SK-N-SH (cell line): ENCODE data around the gene ATP2B2. TPM values are rescaled to one million over a fixed set of nuclear protein-coding genes. Genes with fewer than 3 reads are reported as not detected.

Experiments
- CTCF ChIA-PET: fragments of 300-600, 350-600 bp; formaldehyde crosslinking; extraction: SDS; loops from one replicate; lab custom pipeline; 2021; lab: Yijun Ruan, JAX
- POLR2A ChIA-PET: fragments of 350-600 bp; sonication (Branson Sonifier 250); formaldehyde crosslinking; extraction: SDS; loops from one replicate; lab custom pipeline; 2020; ENCODE audit warnings: antibody characterized with exemption, inconsistent platforms; lab: Yijun Ruan, JAX
- DNase-seq: peaks from one replicate; pipeline ENCODE4 v3.0.0; 2012
- H2AFZ ChIP-seq: fragments of 200-600 bp; sonication (generic); 2 replicates; pipeline ENCODE4 v1.8.1; 2016; ENCODE audit warnings: antibody characterized with exemption, mild to moderate bottlenecking, low read depth
- H3F3A ChIP-seq: fragments of 200-600 bp; sonication (generic); replicated peaks from 2 replicates; pipeline ENCODE3; 2016; ENCODE audit warnings: antibody characterized with exemption, mild to moderate bottlenecking; ENCODE audit not compliant: insufficient read depth
- H3K27ac ChIP-seq, 2 experiments: fragments of 200-500 bp in 1 of 2; fragments of 200-600 bp in 1 of 2; sonication (Bioruptor generic) in 1 of 2; sonication (generic), shearing (Covaris generic) in 1 of 2; 2 replicates each; pipeline versions ENCODE4 v1.5.1 to v1.6.1; 2014 to 2016; ENCODE audit warnings: low read depth in 2 of 2, inconsistent platforms in 1 of 2, low read length in 1 of 2, mild to moderate bottlenecking in 1 of 2, mixed read lengths in 1 of 2
- H3K27me3 ChIP-seq: fragments of 200-600 bp; sonication (generic), shearing (Covaris generic); 2 replicates; pipeline ENCODE4 v1.6.1; 2016; ENCODE audit warnings: mixed run types; ENCODE audit not compliant: insufficient read depth
- H3K36me3 ChIP-seq, 2 experiments: fragments of 200-500 bp in 1 of 2; fragments of 200-600 bp in 1 of 2; sonication (Bioruptor generic) in 1 of 2; sonication (generic) in 1 of 2; replicated peaks in 1 of 2; 2 replicates each; pipeline versions ENCODE3 to v1.5.1; 2014 to 2016; ENCODE audit warnings: low read length in 1 of 2, mild to moderate bottlenecking in 1 of 2; ENCODE audit not compliant: insufficient read depth in 2 of 2, control insufficient read depth in 1 of 2
- H3K4me1 ChIP-seq, 2 experiments: fragments of 200-500 bp in 1 of 2; fragments of 200-600 bp in 1 of 2; sonication (Bioruptor generic) in 1 of 2; sonication (generic), shearing (Covaris generic) in 1 of 2; 2 replicates each; pipeline versions ENCODE4 v1.5.1 to v1.6.1; 2014 to 2016; ENCODE audit warnings: low read depth in 1 of 2, low read length in 1 of 2, mixed run types in 1 of 2; ENCODE audit not compliant: insufficient read depth in 2 of 2, control insufficient read depth in 1 of 2
- H3K4me2 ChIP-seq: fragments of 200-600 bp; sonication (generic), shearing (Covaris generic); 2 replicates; pipeline ENCODE4 v1.6.1; 2017; ENCODE audit warnings: mixed run types
- H3K4me3 ChIP-seq, 2 experiments: fragments of 200-500 bp in 1 of 2; fragments of 200-600 bp in 1 of 2; sonication (Bioruptor generic) in 1 of 2; sonication (generic), shearing (Covaris generic) in 1 of 2; 2 replicates each; pipeline versions ENCODE4 v1.5.1 to v1.8.1; 2014 to 2016; ENCODE audit warnings: low read depth in 2 of 2, inconsistent platforms in 1 of 2, low read length in 1 of 2, mild to moderate bottlenecking in 1 of 2, mixed read lengths in 1 of 2, moderate library complexity in 1 of 2
- H3K79me2 ChIP-seq: fragments of 200-600 bp; sonication (generic); 2 replicates; pipeline ENCODE4 v1.8.1; 2017; ENCODE audit warnings: mild to moderate bottlenecking; ENCODE audit not compliant: insufficient read depth
- H3K9ac ChIP-seq: fragments of 200-600 bp; sonication (generic); 2 replicates; pipeline ENCODE4 v1.6.1; 2017; ENCODE audit warnings: mixed run types
- H3K9me2 ChIP-seq: fragments of 200-600 bp; sonication (generic); 2 replicates; pipeline ENCODE4 v1.6.1; 2017; ENCODE audit warnings: mixed run types
- H3K9me3 ChIP-seq: fragments of 200-600 bp; sonication (generic); 2 replicates; pipeline ENCODE4 v1.6.1; 2017; ENCODE audit warnings: mixed run types, mild to moderate bottlenecking, moderate library complexity
- H4K20me1 ChIP-seq: fragments of 200-600 bp; sonication (generic); 2 replicates; pipeline ENCODE4 v1.6.1; 2017; ENCODE audit warnings: mild to moderate bottlenecking, mixed run types; ENCODE audit not compliant: insufficient read depth
- ELF1 ChIP-seq: IDR thresholded peaks from 2 replicates; pipeline ENCODE4 v1.4.0; 2012
- FOXJ3 ChIP-seq: sonication (generic); formaldehyde crosslinking; IDR thresholded peaks from 2 replicates; pipeline ENCODE4 v1.5.1; 2020; ENCODE audit warnings: mild to moderate bottlenecking, missing genetic modification reagents
- FOXM1 ChIP-seq: IDR thresholded peaks from 2 replicates; pipeline ENCODE4 v1.4.0; 2012; ENCODE audit warnings: low read depth, mild to moderate bottlenecking
- GABPA ChIP-seq: IDR thresholded peaks from 2 replicates; pipeline ENCODE4 v1.4.0; 2012; ENCODE audit warnings: low read depth, mild to moderate bottlenecking
- GATA2 ChIP-seq: sonication (generic); formaldehyde crosslinking; IDR thresholded peaks from 2 replicates; pipeline ENCODE4 v1.5.0; 2020; ENCODE audit warnings: mild to moderate bottlenecking, missing genetic modification reagents
- JUND ChIP-seq: IDR thresholded peaks from 2 replicates; pipeline ENCODE4 v1.4.0; 2012
- NFIC ChIP-seq: IDR thresholded peaks from 2 replicates; pipeline ENCODE4 v1.4.0; 2012; ENCODE audit warnings: borderline replicate concordance
- RCOR1 ChIP-seq: fragments of 150-350 bp; IDR thresholded peaks from 2 replicates; pipeline ENCODE4 v1.6.1; 2017; ENCODE audit warnings: antibody characterized with exemption, low read length
- TEAD4 ChIP-seq: IDR thresholded peaks from 2 replicates; pipeline ENCODE4 v1.4.0; 2012; ENCODE audit warnings: mild to moderate bottlenecking, borderline replicate concordance; ENCODE audit not compliant: insufficient read depth
- USF2 ChIP-seq: fragments of 150-350 bp; IDR thresholded peaks from 2 replicates; pipeline ENCODE4 v1.6.1; 2017; ENCODE audit warnings: antibody characterized with exemption, low read length, low read depth, borderline replicate concordance
- YY1 ChIP-seq: IDR thresholded peaks from 2 replicates; pipeline ENCODE4 v1.4.0; 2012; ENCODE audit warnings: low read depth, mild to moderate bottlenecking
- WGBS: methylation state at CpG from one replicate; pipeline ENCODE4 v1.1.6; 2017; ENCODE audit warnings: low lambda C conversion rate; 5-methylcytosine and 5-hydroxymethylcytosine counted together
- polyA plus RNA-seq, 3 experiments: library from polyadenylated mRNA; depleted of rRNA; stranded (reverse); fragments of >200 nt; gene quantifications; 2 replicates each; pipeline ENCODE4 v1.2.3, GENCODE V29; 2012
- TF ChIP-seq, protein P1 (sequence below): IDR thresholded peaks from 2 replicates; pipeline ENCODE4; 2012
- TF ChIP-seq, protein P2 (sequence below): IDR thresholded peaks from 2 replicates; pipeline ENCODE4 v1.6.1; 2012; ENCODE audit warnings: mild to moderate bottlenecking, low read depth, low read length, moderate library complexity

Gene ATP2B2
- polyA plus RNA-seq, 1 of the 3 experiments (the other 2 are of a cell fraction), result 0.15 TPM

DNA sequence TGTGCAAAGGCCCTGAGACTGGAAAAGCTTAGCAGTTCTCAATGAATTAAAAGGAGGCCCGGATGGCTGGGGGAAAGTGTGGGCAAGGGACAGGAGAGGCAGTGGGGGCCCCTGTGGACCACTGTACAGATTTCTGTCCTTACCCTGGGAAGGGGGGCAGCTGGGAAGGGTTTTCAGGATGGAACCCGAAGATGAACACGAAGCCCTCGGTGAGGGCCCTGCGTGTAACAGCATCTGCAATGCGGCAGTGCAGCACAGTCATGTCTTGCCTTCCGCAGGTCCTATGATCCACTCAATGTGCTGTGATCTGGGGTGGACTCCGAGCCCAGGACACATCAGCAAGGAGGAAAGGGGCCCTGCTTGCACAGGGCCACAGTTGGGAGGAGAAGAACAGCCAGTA lies 7.9 kb upstream of the ATP2B2 start:
- TF ChIP-seq JUND, result no peak
- no peak for TF ChIP-seq RCOR1
- no peak for TF ChIP-seq GABPA
- CTCF ChIA-PET, result interaction anchor here (1.1 kb wide), 1 partner anchor 226 kb away, joined by 3 read pairs; no protein-coding TSS in a partner anchor

DNA sequence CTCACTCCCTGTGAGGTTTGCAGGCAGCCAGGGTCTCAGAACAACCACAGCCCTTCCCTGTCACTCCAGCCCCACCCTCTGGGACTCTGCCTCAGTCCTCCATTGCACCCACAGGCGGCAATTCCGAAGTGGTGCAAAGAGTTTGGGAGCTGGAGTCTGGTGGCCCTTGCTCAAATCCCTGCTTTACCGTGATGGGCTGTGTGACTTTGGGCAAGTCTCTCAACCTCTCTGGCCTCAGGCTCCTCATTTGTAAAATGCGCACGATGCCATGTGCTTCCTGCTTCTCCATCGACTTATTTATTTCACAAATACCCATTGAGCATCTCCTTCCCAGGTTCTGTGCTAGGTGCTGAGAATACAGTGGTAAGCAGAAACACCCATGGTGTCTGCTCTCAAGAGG lies 7.3 kb upstream of the ATP2B2 start:
- Histone ChIP-seq H3K9ac (no peak overlapping the region), H3K27me3 (peaks cover 14% of the 10 kb centered on the region; the same call in 1 of the 2 replicates)

More for the DNA sequence above, 7.9 kb upstream of the ATP2B2 start:
- peaks cover 9% of the 10 kb centered on the region; the same call in 1 of the 2 replicates for H3K27me3 ChIP-seq
- H3K4me3 ChIP-seq, result no peak overlapping the region
- WGBS, result 74% methylated on average over 7 of the region's 8 CpGs
- H3K9me2 ChIP-seq, result no peaks in the 10 kb centered on the region
- no peak for DNase-seq
- H3K9ac ChIP-seq, result no peak overlapping the region
- no peaks in the 10 kb centered on the region for H4K20me1 ChIP-seq
- H3K4me1 ChIP-seq, result no peaks in the 10 kb centered on the region
- no peaks in the 10 kb centered on the region for H3K36me3 ChIP-seq
- POLR2A ChIA-PET, result no interaction called here
- no peaks in the 10 kb centered on the region for H3K79me2 ChIP-seq
- H2AFZ ChIP-seq, result no peak overlapping the region
- H3K27ac ChIP-seq, result no peak overlapping the region
- no peaks in the 10 kb centered on the region for H3K9me3 ChIP-seq
- H3K4me2 ChIP-seq, result no peak overlapping the region
- no peaks in the 10 kb centered on the region for H3F3A ChIP-seq

More for the DNA sequence above, 7.3 kb upstream of the ATP2B2 start:
- no peak for DNase-seq
- no peaks in the 10 kb centered on the region for H3K9me2 ChIP-seq
- no peaks in the 10 kb centered on the region for H3K36me3 ChIP-seq
- H3K4me2 ChIP-seq, result no peak overlapping the region
- WGBS, result 75% methylated on average over 5 of the region's 6 CpGs
- POLR2A ChIA-PET, result no interaction called here
- no peaks in the 10 kb centered on the region for H4K20me1 ChIP-seq
- no peaks in the 10 kb centered on the region for H3K79me2 ChIP-seq
- H3K9me3 ChIP-seq, result no peaks in the 10 kb centered on the region
- no peaks in the 10 kb centered on the region for H3F3A ChIP-seq
- no peak overlapping the region for H2AFZ ChIP-seq
- no peak overlapping the region for H3K4me3 ChIP-seq
- H3K27ac ChIP-seq, result no peak overlapping the region
- H3K4me1 ChIP-seq, result no peaks in the 10 kb centered on the region
- no peak for TF ChIP-seq YY1
- no peak for TF ChIP-seq NFIC
- no peak for TF ChIP-seq RCOR1
- TF ChIP-seq, protein P1, sequence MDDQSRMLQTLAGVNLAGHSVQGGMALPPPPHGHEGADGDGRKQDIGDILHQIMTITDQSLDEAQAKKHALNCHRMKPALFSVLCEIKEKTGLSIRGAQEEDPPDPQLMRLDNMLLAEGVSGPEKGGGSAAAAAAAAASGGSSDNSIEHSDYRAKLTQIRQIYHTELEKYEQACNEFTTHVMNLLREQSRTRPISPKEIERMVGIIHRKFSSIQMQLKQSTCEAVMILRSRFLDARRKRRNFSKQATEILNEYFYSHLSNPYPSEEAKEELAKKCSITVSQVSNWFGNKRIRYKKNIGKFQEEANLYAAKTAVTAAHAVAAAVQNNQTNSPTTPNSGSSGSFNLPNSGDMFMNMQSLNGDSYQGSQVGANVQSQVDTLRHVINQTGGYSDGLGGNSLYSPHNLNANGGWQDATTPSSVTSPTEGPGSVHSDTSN, result no peak
- no peak for TF ChIP-seq FOXM1
- TF ChIP-seq TEAD4, result no peak
- no peak for TF ChIP-seq FOXJ3 (CRISPR knock-in tag)
- TF ChIP-seq USF2, result no peak
- no peak for TF ChIP-seq GATA2
- no peak for TF ChIP-seq ELF1
- TF ChIP-seq, protein P2, sequence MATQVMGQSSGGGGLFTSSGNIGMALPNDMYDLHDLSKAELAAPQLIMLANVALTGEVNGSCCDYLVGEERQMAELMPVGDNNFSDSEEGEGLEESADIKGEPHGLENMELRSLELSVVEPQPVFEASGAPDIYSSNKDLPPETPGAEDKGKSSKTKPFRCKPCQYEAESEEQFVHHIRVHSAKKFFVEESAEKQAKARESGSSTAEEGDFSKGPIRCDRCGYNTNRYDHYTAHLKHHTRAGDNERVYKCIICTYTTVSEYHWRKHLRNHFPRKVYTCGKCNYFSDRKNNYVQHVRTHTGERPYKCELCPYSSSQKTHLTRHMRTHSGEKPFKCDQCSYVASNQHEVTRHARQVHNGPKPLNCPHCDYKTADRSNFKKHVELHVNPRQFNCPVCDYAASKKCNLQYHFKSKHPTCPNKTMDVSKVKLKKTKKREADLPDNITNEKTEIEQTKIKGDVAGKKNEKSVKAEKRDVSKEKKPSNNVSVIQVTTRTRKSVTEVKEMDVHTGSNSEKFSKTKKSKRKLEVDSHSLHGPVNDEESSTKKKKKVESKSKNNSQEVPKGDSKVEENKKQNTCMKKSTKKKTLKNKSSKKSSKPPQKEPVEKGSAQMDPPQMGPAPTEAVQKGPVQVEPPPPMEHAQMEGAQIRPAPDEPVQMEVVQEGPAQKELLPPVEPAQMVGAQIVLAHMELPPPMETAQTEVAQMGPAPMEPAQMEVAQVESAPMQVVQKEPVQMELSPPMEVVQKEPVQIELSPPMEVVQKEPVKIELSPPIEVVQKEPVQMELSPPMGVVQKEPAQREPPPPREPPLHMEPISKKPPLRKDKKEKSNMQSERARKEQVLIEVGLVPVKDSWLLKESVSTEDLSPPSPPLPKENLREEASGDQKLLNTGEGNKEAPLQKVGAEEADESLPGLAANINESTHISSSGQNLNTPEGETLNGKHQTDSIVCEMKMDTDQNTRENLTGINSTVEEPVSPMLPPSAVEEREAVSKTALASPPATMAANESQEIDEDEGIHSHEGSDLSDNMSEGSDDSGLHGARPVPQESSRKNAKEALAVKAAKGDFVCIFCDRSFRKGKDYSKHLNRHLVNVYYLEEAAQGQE, result no peak
- CTCF ChIA-PET, result interaction anchor here (0.8 to 1.1 kb wide), 3 partner anchors 10 to 227 kb away, joined by 3 read pairs; no protein-coding TSS in a partner anchor
